HG02759 (cell line): Measurements from ENCODE around the gene IZUMO4.
A peak's percentile ranks its signal among the peaks of the same experiment; 100 is the strongest.

Experiments used
- ATAC-seq: cut with Tn5 transposase; IDR thresholded peaks from one replicate; pipeline ENCODE4 v1.9.1; 2021; ENCODE audit warnings: mild to moderate bottlenecking, moderate library complexity; ENCODE audit not compliant: unreplicated experiment

IZUMO4 gene

GRCh38 chr19:2058570-2059421 lies 37.9 kb upstream of the IZUMO4 start:
- ATAC-seq: no peak

- ATAC-seq: no peak
Measured at GRCh38 chr19:2059422-2060201, 37.1 kb upstream of the IZUMO4 start.

GRCh38 chr19:2060884-2061494 lies 35.7 kb upstream of the IZUMO4 start:
- peak; percentile 30 for ATAC-seq

GRCh38 chr19:2061495-2062388 lies 35.0 kb upstream of the IZUMO4 start:
- ATAC-seq: peak; percentile 88

DNA sequence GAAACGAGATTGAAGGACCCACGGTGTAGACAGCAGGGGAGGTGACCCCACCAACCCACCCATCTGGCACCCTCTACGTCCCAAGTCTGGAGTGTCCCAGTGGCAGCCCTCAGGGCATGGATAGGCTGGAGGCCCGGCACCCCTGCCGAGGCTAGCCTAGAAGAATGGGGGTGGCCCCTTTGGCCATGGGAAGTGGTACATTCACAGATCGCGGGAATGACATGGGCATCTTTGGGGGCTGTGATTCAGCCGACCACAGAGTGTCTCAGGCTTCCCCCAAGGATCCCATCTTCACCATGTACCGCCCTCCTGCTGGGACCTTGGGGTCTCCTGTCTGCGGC lies 34.4 kb upstream of the IZUMO4 start:
- ATAC-seq: no peak

- no peak for ATAC-seq
Measured at GRCh38 chr19:2062770-2063169, 33.9 kb upstream of the IZUMO4 start.

DNA sequence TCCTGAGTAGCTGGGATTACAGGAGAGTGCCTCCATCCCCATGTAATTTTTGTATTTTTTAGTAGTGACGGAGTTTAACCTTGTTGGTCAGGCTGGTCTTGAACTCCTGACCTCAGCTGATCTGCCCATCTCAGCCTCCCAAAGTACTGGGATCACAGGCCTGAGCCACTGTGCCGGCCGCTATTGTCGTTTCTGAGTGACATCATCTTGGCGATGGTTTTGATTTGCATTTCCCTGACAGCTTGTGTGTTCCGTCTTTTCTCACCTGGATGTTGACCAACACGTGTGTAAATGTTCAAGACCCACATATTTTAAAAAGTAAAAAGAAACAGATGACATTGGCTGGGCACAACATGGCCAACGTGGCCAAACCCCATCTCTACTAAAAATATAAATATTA lies 32.9 kb upstream of the IZUMO4 start:
- ATAC-seq: no peak

DNA sequence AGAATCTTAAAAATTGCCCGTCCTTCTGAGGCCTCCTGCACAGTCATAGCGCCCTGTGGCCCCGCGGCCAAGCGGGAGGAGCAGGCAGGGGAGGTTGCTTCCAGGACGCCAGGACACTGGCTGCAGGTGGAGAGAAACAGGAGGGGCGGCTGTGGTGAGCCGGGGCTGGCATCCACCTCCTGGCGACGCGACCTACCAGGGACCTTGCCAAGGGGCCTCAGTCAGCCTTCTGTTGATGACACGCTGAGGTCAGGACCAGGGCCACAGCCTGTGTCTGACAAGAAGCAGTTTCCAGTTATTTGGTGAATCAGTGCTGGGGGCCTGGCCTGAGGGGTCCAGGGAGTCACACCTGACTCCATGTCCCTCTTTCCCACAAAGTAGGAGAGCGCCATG lies 32.3 kb upstream of the IZUMO4 start:
- ATAC-seq: no peak

DNA sequence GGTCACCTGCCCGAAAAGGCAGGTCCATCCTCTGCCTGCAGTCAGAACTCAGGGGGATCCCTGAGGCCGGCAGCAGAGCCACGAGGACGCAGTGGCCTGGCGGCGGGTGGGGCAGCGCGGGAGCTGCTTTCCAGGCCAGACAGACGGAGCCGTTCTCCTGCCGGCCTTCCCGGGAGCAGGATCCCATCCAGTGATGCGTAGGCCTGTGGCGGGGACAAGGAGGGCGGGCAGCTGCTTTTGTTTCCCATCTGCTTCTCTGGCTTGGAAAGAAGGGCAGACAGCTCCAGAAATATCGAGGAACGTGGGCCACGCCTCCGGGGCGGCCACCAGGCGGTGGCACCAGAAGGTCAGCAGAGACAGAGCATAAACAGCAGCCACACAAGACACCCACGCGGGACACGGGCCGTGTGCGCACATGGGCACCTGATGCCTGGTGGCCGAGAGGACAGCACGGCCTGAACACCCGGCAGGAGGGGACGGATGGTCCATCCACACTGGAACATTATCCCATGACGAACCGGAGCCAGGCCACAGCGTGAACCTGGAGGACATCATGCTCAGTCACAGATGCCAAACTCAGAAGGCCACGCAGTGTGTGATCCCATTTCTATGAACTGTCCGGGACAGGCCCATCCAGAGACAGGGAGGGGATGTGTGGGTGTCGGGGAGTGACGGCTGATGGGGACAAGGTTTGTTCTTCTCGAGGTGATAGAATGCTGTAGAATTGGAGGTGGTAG lies 31.8 kb upstream of the IZUMO4 start:
- ATAC-seq: no peak

- no peak for ATAC-seq
Measured at GRCh38 chr19:2070436-2070827, 26.3 kb upstream of the IZUMO4 start.

- ATAC-seq: no peak
Measured at GRCh38 chr19:2070986-2071673, 25.6 kb upstream of the IZUMO4 start.

DNA sequence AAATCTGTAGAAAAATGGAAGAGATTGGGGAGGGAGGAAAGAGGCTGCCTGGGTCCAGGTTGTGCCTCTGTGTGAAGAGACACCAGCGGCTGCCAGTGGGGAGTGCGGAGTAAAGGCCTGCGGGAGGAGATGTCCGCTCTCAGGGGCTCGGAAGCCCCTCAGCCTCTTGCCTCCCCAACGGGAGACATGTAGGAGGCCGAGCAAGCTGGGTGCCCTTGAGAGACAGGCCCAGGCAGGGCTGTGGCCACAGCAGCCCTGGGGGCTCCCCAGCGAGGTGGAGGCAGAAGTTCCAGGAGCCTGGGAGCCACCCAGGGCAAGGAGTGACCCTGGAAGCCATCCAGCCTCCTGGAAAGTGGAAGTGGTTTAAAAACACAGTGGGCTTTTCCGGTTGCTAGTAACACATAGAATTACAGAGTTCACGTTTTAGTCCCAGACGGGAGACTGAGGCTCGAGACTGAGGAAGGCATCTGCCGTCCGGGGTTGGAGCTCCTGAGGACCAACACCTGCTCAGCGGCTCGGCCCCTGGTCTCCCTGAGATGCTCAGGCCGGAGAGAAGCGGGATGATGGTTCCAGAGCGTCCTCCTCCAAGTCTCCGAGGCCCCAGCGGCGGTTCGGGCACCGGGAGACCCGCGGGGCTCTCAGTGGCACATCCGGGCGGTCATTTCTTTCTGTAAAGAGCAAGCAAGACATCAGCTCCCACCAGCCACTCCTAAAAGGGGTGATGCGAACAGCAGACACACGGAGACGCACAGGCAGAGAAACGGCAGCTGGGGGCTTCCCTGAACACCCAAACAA lies 23.8 kb upstream of the IZUMO4 start:
- no peak for ATAC-seq

DNA sequence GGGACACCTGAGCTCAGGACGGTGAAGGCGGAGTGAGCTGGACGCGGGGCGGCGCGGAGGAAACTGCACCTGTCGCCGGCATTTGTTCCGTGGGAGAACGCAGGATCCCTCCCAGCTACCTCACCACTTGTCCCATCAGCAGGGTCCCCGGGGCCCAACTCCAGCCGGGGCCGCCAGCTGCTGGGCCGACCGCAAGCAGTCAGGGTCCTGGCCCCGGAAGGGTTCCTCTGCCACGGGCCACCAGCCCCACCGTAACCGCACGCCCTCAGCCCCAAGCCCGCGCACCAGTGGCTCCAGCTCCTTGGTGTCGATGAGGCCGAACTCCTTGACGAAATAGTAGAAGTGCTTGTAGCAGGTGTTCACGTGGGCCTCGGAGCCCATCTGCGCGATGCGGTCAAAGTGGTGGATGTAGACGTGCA lies 20.2 kb upstream of the IZUMO4 start:
- no peak for ATAC-seq

DNA sequence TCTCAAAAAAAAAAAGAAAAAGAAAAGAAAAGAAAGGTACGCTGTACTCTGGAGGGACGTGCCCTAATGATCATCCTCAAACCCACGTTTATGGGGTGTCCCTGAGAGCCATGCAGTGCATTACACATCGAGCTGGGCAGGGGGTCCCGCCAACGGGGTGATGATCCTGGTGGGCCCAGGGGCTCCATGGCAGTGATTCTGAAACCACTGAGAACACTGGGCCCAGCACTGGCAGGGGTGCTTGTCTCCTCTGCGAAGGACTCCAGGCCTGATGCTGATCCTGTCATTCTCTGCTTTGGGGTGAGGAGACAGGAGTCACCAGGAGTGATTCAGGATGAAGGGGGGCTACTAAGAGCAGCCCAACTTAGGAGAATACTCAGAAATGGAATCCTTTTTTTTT lies 19.3 kb upstream of the IZUMO4 start:
- ATAC-seq: no peak

DNA sequence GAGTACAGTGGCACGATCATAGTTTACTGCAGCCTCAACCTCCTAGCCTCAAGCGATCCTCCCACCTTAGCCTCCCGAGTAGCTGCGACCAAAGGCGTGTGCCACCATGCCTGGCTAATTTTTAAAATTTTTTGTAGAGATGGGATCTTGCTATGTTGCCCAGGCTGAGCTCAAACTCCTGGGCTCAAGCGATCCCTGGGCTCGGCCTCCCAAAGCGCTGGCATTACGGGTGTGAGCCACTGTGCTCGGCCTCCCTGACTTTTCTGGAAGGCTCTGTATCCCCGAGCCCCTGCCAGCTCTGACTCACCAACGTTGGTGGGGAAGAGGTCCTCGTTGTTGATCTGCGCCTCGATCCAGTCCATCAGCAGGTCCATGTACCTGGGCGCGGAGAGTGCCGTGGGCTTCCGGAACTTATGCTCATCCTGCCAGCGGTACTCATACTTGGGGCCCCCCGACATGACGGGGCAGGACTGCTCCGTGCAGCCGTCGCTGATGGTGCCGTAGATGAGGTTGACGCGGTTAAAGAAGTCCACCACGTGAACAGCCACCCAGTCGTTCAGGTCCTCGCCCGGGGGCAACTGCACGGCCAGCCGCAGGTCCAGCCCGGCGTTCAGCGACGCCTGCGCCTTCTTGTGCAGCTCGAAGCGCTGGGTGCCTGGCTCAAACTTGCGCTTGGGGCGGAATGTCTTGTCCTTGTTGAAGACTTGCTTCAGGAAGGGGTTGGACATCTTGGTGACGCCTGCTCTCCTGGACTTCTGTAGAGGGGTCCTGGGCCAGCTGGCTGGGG lies 18.7 kb upstream of the IZUMO4 start:
- ATAC-seq: no peak

DNA sequence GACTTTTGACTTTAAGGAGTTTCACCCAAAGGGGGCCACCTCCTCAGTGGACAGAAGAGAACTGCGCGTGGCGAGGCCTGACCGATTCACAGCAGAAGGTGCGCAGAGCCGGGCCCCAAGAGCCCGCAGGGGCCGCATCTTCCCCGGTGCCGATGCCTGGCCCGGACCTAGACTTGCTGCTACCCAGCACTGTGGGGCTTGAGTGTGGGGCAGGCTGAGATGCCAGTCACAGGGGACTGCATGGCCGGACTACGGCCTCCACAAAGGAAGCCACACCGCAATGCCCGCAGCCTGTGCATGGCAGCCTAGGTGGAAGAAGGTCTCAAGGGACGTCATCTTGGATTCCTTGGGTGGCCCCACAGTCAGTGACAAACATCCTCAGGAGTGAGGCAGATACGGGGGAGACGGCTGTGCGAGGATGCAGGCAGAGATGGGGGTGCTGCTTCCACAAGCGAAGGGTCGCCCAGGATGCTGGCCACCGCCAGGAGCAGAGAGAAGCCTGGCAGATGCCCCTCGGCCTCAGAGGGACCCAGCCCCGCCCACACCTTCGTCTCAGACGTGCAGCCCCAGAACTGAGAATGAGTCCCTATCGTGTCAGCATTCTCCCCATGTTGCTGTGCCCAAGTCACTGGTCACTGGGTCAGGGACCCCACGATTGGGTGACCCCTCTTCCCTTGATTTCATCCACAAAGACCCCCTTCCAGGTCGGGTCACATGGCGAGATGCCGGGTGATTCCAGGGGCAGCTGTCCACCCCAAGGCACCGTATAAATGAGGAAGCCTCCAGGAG lies 17.4 kb upstream of the IZUMO4 start:
- no peak for ATAC-seq

GRCh38 chr19:2079865-2080301 lies 16.8 kb upstream of the IZUMO4 start:
- no peak for ATAC-seq
